Measurements from ENCODE around the gene PTPRG.

DNA sequence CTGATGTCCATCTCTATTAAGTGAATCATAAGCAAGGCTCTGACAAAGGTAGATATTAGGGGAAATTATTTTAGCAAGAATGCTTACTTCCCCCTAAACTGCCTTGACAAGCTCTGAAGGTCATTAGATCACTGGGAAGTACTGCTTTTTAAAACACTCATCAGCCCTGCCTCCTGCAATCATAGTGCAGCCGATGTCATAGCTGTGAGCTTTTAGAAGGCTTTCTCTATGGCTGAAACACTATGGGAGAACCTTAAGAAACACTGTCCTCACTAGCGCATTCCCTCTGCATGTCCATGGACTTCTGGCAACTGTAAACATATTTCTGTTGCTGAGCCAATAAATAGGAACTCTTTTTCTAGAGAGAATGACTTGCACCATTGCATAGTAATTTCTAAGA is 38.7 kb upstream of the PTPRG start:
- TF ChIP-seq, protein P1, sequence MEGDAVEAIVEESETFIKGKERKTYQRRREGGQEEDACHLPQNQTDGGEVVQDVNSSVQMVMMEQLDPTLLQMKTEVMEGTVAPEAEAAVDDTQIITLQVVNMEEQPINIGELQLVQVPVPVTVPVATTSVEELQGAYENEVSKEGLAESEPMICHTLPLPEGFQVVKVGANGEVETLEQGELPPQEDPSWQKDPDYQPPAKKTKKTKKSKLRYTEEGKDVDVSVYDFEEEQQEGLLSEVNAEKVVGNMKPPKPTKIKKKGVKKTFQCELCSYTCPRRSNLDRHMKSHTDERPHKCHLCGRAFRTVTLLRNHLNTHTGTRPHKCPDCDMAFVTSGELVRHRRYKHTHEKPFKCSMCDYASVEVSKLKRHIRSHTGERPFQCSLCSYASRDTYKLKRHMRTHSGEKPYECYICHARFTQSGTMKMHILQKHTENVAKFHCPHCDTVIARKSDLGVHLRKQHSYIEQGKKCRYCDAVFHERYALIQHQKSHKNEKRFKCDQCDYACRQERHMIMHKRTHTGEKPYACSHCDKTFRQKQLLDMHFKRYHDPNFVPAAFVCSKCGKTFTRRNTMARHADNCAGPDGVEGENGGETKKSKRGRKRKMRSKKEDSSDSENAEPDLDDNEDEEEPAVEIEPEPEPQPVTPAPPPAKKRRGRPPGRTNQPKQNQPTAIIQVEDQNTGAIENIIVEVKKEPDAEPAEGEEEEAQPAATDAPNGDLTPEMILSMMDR (IDR thresholded peaks at IDR 0.05; ENCODE audit: low read depth, low read length, missing input control): no peak
- TF ChIP-seq TAF1 (conservative IDR thresholded peaks at IDR 0.05) (no peak), JUND (IDR thresholded peaks at IDR 0.05) (no peak), FOXA1 (IDR thresholded peaks at IDR 0.05) (no peak), RAD21 (IDR thresholded peaks at IDR 0.05) (no peak), GABPA (IDR thresholded peaks at IDR 0.05 in 1 of 2, conservative IDR thresholded peaks at IDR 0.05 in 1 of 2) (no peak), YY1 (IDR thresholded peaks at IDR 0.05) (no peak), SP1 (IDR thresholded peaks at IDR 0.05) (no peak), HNF4G (IDR thresholded peaks at IDR 0.05) (no peak), MAX (IDR thresholded peaks at IDR 0.05) (no peak), ATF3 (IDR thresholded peaks at IDR 0.05) (no peak)
- TF ChIP-seq, protein P2, sequence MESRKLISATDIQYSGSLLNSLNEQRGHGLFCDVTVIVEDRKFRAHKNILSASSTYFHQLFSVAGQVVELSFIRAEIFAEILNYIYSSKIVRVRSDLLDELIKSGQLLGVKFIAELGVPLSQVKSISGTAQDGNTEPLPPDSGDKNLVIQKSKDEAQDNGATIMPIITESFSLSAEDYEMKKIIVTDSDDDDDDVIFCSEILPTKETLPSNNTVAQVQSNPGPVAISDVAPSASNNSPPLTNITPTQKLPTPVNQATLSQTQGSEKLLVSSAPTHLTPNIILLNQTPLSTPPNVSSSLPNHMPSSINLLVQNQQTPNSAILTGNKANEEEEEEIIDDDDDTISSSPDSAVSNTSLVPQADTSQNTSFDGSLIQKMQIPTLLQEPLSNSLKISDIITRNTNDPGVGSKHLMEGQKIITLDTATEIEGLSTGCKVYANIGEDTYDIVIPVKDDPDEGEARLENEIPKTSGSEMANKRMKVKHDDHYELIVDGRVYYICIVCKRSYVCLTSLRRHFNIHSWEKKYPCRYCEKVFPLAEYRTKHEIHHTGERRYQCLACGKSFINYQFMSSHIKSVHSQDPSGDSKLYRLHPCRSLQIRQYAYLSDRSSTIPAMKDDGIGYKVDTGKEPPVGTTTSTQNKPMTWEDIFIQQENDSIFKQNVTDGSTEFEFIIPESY (IDR thresholded peaks at IDR 0.05): no peak
- TF ChIP-seq, protein P3, sequence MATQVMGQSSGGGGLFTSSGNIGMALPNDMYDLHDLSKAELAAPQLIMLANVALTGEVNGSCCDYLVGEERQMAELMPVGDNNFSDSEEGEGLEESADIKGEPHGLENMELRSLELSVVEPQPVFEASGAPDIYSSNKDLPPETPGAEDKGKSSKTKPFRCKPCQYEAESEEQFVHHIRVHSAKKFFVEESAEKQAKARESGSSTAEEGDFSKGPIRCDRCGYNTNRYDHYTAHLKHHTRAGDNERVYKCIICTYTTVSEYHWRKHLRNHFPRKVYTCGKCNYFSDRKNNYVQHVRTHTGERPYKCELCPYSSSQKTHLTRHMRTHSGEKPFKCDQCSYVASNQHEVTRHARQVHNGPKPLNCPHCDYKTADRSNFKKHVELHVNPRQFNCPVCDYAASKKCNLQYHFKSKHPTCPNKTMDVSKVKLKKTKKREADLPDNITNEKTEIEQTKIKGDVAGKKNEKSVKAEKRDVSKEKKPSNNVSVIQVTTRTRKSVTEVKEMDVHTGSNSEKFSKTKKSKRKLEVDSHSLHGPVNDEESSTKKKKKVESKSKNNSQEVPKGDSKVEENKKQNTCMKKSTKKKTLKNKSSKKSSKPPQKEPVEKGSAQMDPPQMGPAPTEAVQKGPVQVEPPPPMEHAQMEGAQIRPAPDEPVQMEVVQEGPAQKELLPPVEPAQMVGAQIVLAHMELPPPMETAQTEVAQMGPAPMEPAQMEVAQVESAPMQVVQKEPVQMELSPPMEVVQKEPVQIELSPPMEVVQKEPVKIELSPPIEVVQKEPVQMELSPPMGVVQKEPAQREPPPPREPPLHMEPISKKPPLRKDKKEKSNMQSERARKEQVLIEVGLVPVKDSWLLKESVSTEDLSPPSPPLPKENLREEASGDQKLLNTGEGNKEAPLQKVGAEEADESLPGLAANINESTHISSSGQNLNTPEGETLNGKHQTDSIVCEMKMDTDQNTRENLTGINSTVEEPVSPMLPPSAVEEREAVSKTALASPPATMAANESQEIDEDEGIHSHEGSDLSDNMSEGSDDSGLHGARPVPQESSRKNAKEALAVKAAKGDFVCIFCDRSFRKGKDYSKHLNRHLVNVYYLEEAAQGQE (IDR thresholded peaks at IDR 0.05): no peak

Measured in liver (tissue), 3 donors.